Uterus (tissue), 4 donors: ENCODE data around the gene RANBP9. TPM values are rescaled to one million over a fixed set of nuclear protein-coding genes. Genes with fewer than 3 reads are reported as not detected.
A peak's percentile ranks its signal among the peaks of the same experiment; 100 is the strongest.

Experiments used
- DNase-seq, 2 donors: peaks; one replicate each; pipeline ENCODE4 v3.0.0-alpha.2; 2019 to 2020
- H3K27ac ChIP-seq, 2 donors: fragments of 200-600 bp; sonication (generic); 1 replicate in 1 of 2; 2 replicates in 1 of 2; pipeline ENCODE4 v1.5.1; 2016 to 2018
- H3K27me3 ChIP-seq, 2 donors: fragments of 200-600 bp; sonication (generic); one replicate each; pipeline ENCODE4 v1.5.1; 2018 to 2019; ENCODE audit warnings: control low read depth in 1 of 2
- H3K36me3 ChIP-seq, 2 donors: fragments of 200-600 bp; sonication (generic); one replicate each; pipeline ENCODE4 v1.5.1; 2019; ENCODE audit warnings: control low read depth in 1 of 2
- H3K4me1 ChIP-seq, 2 donors: fragments of 200-600 bp; sonication (generic); one replicate each; pipeline ENCODE4 v1.5.1; 2018 to 2019; ENCODE audit warnings: control low read depth in 1 of 2
- H3K4me3 ChIP-seq, 2 donors: fragments of 200-600 bp; sonication (generic); 1 replicate in 1 of 2; 2 replicates in 1 of 2; pipeline ENCODE4 v1.5.1; 2018 to 2019; ENCODE audit warnings: mild to moderate bottlenecking in 1 of 2
- H3K9me3 ChIP-seq, 2 donors: fragments of 200-600 bp; sonication (generic); one replicate each; pipeline ENCODE4 v1.5.1; 2019; ENCODE audit warnings: control low read depth in 1 of 2
- CTCF ChIP-seq, 4 experiments: fragments of 200-600 bp in 2 of 4; fragments of 450-650 bp in 2 of 4; sonication (generic) in 2 of 4; IDR thresholded peaks; one replicate each; pipeline ENCODE4 v1.5.1; 2016 to 2019; ENCODE audit warnings: antibody characterized with exemption in 4 of 4, mild to moderate bottlenecking in 2 of 4, moderate library complexity in 1 of 4
- POLR2A ChIP-seq, 2 donors: fragments of 450-650 bp; IDR thresholded peaks; one replicate each; pipeline ENCODE4 v1.6.1; 2016; ENCODE audit warnings: antibody characterized with exemption in 2 of 2, mild to moderate bottlenecking in 1 of 2, moderate library complexity in 1 of 2
- intact Hi-C: fragments of 100-400 bp; cut with DNase I; formaldehyde crosslinking; loops from one replicate; pipeline ENCODE4 v1.15.1; 2023; ENCODE audit warnings: low total_unique reads
- total RNA-seq, 4 donors: library from RNA; depleted of rRNA in 3 of 4; stranded (reverse); fragments of >200 nt in 3 of 4; gene quantifications; one replicate each; pipeline versions ENCODE4 v1.1.0 to v1.2.4, GENCODE V29; 2014 to 2023
- donor health status: DM: yes; HTN: yes; CAD: no.

RANBP9 gene
- total RNA-seq: 10 to 100 TPM; 22.6 to 49.0 (median 40.9) TPM

GRCh38 chr6:13711733-13712598 is at the start of gene RANBP9:
Gene RANBP9 (minus strand): TSS chr6:13711835. CDS start chr6:13711505, 330 bp downstream.
- intact Hi-C loops: loop anchor here (10.0 kb wide), 1 partner anchor 53 kb away; no protein-coding TSS in a partner anchor

GRCh38 chr6:13760307-13761304 is 49.0 kb upstream of the RANBP9 start:
- Histone ChIP-seq H3K27me3 (no peaks in the 10 kb centered on the region), H3K9me3 (no peaks in the 10 kb centered on the region), H3K4me3 (no peak overlapping the region), H3K27ac (peak overlapping the region; percentile 38 to 43), H3K36me3 (no peaks in the 10 kb centered on the region), H3K4me1 (peaks cover 5 to 6% of the 10 kb centered on the region in 2 donors)
- intact Hi-C loops: loop anchor here (10.0 kb wide), 2 partner anchors 46 to 146 kb away; partner anchors contain the start of genes NOL7 and RANBP9
- DNase-seq: peak in 1 of 2 donors; percentile 49
- TF ChIP-seq CTCF (IDR thresholded peaks at IDR 0.05): no peak
- no peak for TF ChIP-seq POLR2A (IDR thresholded peaks at IDR 0.05)

More at GRCh38 chr6:13711733-13712598, at the start of gene RANBP9:
- TF ChIP-seq CTCF (IDR thresholded peaks at IDR 0.05): no peak
- TF ChIP-seq POLR2A (IDR thresholded peaks at IDR 0.05): peak; percentile 57 to 85
- H3K36me3 ChIP-seq: no peaks in the 10 kb centered on the region
- peak within 1 kb of the TSS; percentile 47 to 54 for H3K4me3 ChIP-seq
- H3K4me1 ChIP-seq: no peaks in the 10 kb centered on the region
- DNase-seq: peak; percentile 89
- peak within 1 kb of the TSS; percentile 97 to 98 for H3K27ac ChIP-seq
- no peaks in the 10 kb centered on the region for H3K9me3 ChIP-seq
- no peaks in the 10 kb centered on the region for H3K27me3 ChIP-seq

- H3K36me3 ChIP-seq: no peaks in the 10 kb centered on the region
These were observed 47.4 kb upstream of the RANBP9 start for GRCh38 chr6:13759025-13759424.

GRCh38 chr6:13754644-13755043 is 43.0 kb upstream of the RANBP9 start:
- H3K36me3 ChIP-seq: no peaks in the 10 kb centered on the region
- intact Hi-C loops: no loop called here
- TF ChIP-seq POLR2A (IDR thresholded peaks at IDR 0.05): no peak
- no peak for TF ChIP-seq CTCF (IDR thresholded peaks at IDR 0.05)
- H3K9me3 ChIP-seq: no peaks in the 10 kb centered on the region
- no peaks in the 10 kb centered on the region for H3K4me1 ChIP-seq
- H3K27me3 ChIP-seq: no peaks in the 10 kb centered on the region
- H3K27ac ChIP-seq: no peak overlapping the region
- H3K4me3 ChIP-seq: no peak overlapping the region
- no peak for DNase-seq

More at GRCh38 chr6:13759025-13759424, 47.4 kb upstream of the RANBP9 start:
- Histone ChIP-seq H3K4me1 (peaks cover 5 to 6% of the 10 kb centered on the region in 2 donors), H3K9me3 (no peaks in the 10 kb centered on the region), H3K4me3 (no peak overlapping the region), H3K27me3 (no peaks in the 10 kb centered on the region), H3K27ac (no peak overlapping the region)
- intact Hi-C loops: no loop called here
- DNase-seq: no peak
- TF ChIP-seq POLR2A (IDR thresholded peaks at IDR 0.05) (no peak), CTCF (IDR thresholded peaks at IDR 0.05) (no peak)
